WERI-Rb-1 (cell line): ENCODE measurements around the gene FARS2.

Source experiments
- DNase-seq: peaks from one replicate; pipeline ENCODE4 v3.0.0-alpha.2; 2020
- H3K27ac ChIP-seq: fragments of 250-450 bp; sonication (Bioruptor Pico); 2 replicates; pipeline ENCODE4 v1.5.1; 2020; ENCODE audit warnings: mild to moderate bottlenecking, moderate library complexity
- H3K27me3 ChIP-seq: fragments of 250-450 bp; sonication (Bioruptor Pico); 2 replicates; pipeline ENCODE4 v1.5.1; 2021; ENCODE audit warnings: mild to moderate bottlenecking, low read depth, moderate library complexity; ENCODE audit not compliant: insufficient read depth, severe bottlenecking
- H3K36me3 ChIP-seq: fragments of 250-450 bp; sonication (Bioruptor Pico); 2 replicates; pipeline ENCODE4 v1.5.1; 2020; ENCODE audit warnings: mild to moderate bottlenecking, moderate library complexity
- H3K4me3 ChIP-seq: 2 replicates; pipeline ENCODE4 v1.5.1; 2011; ENCODE audit warnings: low read depth, mild to moderate bottlenecking, control low read depth, low read length
- H3K9me3 ChIP-seq: fragments of 250-450 bp; sonication (Bioruptor Pico); 2 replicates; pipeline ENCODE4 v1.5.1; 2021; ENCODE audit warnings: mild to moderate bottlenecking, moderate library complexity; ENCODE audit not compliant: severe bottlenecking
- TF ChIP-seq, protein P1 (sequence below): IDR thresholded peaks from 2 replicates; pipeline ENCODE4 v1.5.1; 2011; ENCODE audit warnings: low read depth, mild to moderate bottlenecking, control low read depth, inconsistent platforms, low read length

The FARS2 gene

DNA sequence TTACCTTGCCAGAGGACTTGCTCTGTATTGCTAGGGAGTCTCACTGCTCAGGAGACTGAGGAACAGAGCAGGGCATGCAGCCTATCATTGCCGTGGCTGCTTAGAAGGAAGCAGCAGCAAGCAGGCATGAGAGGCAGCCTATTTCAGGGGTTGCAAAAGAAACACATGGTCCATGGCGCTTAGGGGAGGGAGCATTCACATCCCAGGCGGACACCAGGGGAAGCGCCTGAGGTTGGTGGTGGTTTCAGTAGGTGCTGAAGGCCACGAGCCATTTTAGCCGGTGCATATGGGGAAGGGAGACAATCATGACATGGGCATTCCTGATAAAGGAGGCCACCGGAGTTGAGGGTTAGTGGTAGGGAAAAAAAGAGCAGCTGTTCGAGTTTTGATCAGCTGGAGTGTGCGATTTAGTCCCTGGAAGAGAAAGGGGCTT is 20.9 kb downstream of the FARS2 start:
- no peak overlapping the region for H3K4me3 ChIP-seq
- no peak for DNase-seq
- no peaks in the 10 kb centered on the region for H3K9me3 ChIP-seq
- no peaks in the 10 kb centered on the region for H3K36me3 ChIP-seq
- TF ChIP-seq, protein P1, sequence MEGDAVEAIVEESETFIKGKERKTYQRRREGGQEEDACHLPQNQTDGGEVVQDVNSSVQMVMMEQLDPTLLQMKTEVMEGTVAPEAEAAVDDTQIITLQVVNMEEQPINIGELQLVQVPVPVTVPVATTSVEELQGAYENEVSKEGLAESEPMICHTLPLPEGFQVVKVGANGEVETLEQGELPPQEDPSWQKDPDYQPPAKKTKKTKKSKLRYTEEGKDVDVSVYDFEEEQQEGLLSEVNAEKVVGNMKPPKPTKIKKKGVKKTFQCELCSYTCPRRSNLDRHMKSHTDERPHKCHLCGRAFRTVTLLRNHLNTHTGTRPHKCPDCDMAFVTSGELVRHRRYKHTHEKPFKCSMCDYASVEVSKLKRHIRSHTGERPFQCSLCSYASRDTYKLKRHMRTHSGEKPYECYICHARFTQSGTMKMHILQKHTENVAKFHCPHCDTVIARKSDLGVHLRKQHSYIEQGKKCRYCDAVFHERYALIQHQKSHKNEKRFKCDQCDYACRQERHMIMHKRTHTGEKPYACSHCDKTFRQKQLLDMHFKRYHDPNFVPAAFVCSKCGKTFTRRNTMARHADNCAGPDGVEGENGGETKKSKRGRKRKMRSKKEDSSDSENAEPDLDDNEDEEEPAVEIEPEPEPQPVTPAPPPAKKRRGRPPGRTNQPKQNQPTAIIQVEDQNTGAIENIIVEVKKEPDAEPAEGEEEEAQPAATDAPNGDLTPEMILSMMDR: no peak
- no peaks in the 10 kb centered on the region for H3K27me3 ChIP-seq
- no peak overlapping the region for H3K27ac ChIP-seq

DNA sequence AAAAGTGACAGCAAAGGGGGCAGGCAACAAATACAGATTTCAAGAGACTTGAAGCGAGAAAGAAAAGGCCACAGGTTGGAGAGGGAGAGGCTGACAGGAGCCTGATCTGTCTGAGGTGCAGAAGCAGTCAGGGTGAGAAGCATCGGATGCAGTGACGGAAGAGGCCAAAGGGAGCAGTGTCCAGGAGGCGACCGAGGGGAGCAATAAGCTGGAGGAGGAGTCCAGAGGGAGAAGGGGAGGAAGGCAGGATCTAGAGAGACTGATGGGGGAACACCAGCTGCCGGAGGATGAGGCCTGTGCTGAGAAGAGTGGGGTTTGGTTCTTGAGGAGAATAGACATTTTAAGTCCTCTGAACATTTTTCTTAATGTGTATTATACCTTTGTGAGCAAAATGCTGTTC is 23.8 kb downstream of the FARS2 start:
- no peaks in the 10 kb centered on the region; the same call in 1 of the 2 replicates for H3K36me3 ChIP-seq
- H3K4me3 ChIP-seq: no peak overlapping the region
- TF ChIP-seq, protein P1: 0 out of 2 replicates have a peak, but pooled peaks have one; percentile 22
- no peak overlapping the region for H3K27ac ChIP-seq
- no peak for DNase-seq
- no peaks in the 10 kb centered on the region for H3K27me3 ChIP-seq
- H3K9me3 ChIP-seq: no peaks in the 10 kb centered on the region

DNA sequence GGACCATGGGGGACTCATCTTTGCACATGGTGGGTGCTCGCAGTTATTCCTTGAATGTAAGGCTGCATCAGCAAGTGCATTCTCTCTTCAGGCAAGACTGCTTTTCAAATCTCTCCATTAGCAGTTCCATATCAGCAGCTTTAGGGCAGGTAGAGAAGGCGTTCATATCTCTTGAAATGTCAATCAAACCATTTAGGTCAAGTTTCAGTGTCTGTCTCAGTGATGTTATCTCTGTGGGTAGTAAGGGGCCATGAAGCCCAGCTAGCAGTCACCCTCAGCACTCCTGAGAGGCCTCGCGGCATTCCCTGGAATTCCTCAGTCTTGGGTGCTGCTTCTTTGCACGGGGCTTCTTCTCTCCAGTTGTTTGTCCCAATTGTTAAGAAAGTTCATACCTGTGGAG is 24.2 kb downstream of the FARS2 start:
- H3K9me3 ChIP-seq: peaks cover under 1% of the 10 kb centered on the region
- TF ChIP-seq, protein P1: no peak
- no peaks in the 10 kb centered on the region for H3K27me3 ChIP-seq
- H3K27ac ChIP-seq: no peak overlapping the region
- H3K4me3 ChIP-seq: no peak overlapping the region
- H3K36me3 ChIP-seq: no peaks in the 10 kb centered on the region; the same call in 1 of the 2 replicates
- no peak for DNase-seq

DNA sequence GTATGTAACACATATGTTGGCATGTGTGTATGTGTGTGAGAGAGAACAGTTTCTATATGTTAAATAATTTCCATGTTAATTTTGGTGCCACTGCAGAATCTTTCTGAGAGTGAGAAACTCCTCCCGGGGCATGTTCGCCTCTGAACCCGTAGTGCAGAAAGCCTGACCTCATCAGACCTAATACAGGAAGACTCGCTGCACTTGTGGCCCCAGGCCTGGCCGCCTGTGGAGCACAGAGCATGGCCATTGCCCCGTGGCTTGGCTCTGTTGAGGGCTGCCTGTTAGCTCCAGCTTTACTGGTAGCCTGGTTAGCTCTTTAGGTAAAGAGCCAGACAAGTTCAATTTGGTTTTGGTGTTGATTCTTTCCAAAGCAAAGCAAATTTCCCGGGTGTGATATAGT is 25.5 kb downstream of the FARS2 start:
- TF ChIP-seq, protein P1: no peak
- Histone ChIP-seq H3K27ac (no peak overlapping the region), H3K9me3 (peaks cover 2% of the 10 kb centered on the region), H3K4me3 (no peak overlapping the region), H3K27me3 (no peaks in the 10 kb centered on the region), H3K36me3 (no peaks in the 10 kb centered on the region; the same call in 1 of the 2 replicates)
- no peak for DNase-seq

DNA sequence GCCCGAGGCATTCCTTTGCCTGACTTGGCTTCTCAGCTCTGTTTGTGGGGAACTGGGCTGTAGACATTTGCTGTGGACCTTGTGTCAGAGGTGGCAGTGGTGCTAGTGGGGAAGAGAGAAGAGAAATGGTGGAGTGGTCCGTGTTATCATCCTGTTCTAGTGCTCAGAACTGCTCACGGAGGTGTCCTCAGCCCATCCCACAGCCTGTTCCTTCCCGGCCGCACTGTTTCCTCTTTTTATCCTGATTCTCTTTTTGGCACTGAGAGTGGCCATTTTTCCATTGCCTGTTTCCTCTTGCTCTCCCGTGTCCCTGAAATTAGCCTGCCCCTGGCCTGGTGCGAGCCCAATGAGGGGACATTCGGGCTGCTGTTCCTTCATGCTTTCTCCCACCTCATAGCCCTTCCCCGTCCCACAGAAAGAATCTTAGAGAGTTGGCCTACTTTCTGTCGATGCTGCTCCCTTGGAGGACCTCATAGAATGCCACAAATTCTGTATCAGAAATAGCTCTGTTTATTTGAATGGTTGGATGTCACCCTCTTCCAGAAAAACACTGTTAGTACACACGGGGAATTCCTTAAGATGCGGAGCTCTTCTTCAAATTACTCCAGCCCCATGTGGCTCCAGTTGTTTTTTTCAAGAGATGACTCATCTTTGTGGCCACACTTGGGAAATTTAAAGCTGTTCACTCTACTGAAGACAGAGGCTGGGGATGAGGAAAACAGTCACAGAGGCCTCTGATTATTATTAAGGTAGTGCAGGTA is 26.1 kb downstream of the FARS2 start:
- DNase-seq: no peak
- Histone ChIP-seq H3K9me3 (peaks cover 2% of the 10 kb centered on the region), H3K36me3 (no peaks in the 10 kb centered on the region; the same call in 1 of the 2 replicates), H3K4me3 (no peak overlapping the region), H3K27ac (no peak overlapping the region), H3K27me3 (no peaks in the 10 kb centered on the region)
- TF ChIP-seq, protein P1: no peak

DNA sequence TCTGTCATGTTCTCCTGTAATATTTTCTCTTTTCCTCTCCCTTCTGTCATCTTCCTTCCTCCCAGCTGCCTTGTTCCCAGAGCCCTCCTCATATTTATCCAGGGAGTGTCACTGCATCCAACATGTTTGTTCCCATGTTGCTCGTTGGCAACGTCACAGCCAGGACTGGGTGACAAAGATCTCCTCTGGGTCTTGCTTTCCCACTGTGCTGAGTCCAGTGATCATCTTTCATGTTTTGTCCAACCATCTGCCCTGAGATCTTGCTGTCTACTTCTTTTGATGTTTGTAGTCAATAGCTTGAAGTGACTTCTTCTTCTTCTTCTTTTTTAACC is 26.6 kb downstream of the FARS2 start:
- peaks cover 2% of the 10 kb centered on the region for H3K9me3 ChIP-seq
- DNase-seq: no peak
- TF ChIP-seq, protein P1: no peak
- no peak overlapping the region for H3K27ac ChIP-seq
- H3K27me3 ChIP-seq: no peaks in the 10 kb centered on the region
- H3K4me3 ChIP-seq: no peak overlapping the region
- H3K36me3 ChIP-seq: no peaks in the 10 kb centered on the region; the same call in 1 of the 2 replicates
